B cell (primary cell): ENCODE data around the gene BEST1.

Experiments
- EZH2 ChIP-seq: IDR thresholded peaks from 2 replicates; pipeline ENCODE4 v1.6.1; 2012; ENCODE audit warnings: borderline replicate concordance, low read depth, mild to moderate bottlenecking, moderate library complexity, low read length; ENCODE audit not compliant: insufficient read depth, poor library complexity, severe bottlenecking
- TF ChIP-seq, protein P1 (sequence below): fragments of 200-600 bp; IDR thresholded peaks from one replicate; pipeline ENCODE4 v1.8.0; 2022; ENCODE audit warnings: antibody characterized with exemption, mild to moderate bottlenecking

DNA sequence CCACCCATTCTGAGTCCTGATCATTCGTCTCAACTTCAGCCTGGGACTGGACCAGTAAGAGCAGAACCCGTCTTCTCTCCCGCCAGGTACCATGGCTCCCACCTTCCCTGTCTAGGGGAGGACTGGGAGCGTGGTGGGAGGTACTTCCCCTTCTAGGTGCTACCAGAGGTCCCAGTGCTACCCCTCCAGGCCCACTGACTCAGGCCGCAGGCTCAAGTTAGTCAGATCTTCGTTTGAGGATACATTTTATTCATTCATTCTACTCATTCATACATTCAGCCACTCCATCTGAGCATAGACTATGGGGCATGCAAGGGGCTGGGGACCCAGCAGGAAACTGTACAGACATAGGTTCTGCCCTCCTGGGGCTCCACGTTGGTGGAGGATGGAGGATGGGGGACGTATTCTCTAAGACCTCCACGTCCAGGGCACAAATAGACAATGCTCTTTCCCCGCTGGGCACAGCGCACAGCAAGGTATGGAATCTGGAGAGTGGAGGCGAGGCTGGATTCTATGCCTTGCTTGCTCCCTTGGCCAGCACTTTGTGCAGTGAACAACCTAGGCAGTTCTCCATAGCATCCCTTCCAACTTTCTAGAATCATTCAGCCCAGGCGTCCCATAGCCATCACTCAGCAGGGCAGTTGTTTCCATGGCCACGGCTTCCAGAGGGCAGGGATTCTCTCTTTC, 31.8 kb upstream of the BEST1 start:
- no peak for TF ChIP-seq EZH2
- TF ChIP-seq, protein P1, sequence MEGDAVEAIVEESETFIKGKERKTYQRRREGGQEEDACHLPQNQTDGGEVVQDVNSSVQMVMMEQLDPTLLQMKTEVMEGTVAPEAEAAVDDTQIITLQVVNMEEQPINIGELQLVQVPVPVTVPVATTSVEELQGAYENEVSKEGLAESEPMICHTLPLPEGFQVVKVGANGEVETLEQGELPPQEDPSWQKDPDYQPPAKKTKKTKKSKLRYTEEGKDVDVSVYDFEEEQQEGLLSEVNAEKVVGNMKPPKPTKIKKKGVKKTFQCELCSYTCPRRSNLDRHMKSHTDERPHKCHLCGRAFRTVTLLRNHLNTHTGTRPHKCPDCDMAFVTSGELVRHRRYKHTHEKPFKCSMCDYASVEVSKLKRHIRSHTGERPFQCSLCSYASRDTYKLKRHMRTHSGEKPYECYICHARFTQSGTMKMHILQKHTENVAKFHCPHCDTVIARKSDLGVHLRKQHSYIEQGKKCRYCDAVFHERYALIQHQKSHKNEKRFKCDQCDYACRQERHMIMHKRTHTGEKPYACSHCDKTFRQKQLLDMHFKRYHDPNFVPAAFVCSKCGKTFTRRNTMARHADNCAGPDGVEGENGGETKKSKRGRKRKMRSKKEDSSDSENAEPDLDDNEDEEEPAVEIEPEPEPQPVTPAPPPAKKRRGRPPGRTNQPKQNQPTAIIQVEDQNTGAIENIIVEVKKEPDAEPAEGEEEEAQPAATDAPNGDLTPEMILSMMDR: no peak
